Measurements from ENCODE around the gene UTP11.

DNA sequence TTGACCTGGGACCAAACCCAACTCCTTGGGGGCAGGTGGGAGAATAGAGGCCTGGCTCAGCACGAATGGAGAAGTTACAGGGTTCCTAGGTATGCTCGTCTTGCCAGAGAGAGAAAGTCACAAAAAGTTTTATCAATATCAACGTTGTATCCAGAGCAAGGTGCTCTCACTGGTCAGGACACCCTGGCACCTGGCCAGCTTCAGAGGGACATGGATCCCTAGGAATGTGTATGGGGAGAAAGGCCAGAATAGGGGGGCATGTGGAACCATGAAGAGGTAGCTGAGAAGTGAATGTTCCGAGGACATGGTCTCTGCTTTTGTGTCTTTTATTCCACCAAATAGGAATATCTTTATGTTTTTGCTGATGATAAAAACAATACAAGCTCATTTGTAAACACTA is 43.4 kb downstream of the UTP11 start:
- TF ChIP-seq, protein P1, sequence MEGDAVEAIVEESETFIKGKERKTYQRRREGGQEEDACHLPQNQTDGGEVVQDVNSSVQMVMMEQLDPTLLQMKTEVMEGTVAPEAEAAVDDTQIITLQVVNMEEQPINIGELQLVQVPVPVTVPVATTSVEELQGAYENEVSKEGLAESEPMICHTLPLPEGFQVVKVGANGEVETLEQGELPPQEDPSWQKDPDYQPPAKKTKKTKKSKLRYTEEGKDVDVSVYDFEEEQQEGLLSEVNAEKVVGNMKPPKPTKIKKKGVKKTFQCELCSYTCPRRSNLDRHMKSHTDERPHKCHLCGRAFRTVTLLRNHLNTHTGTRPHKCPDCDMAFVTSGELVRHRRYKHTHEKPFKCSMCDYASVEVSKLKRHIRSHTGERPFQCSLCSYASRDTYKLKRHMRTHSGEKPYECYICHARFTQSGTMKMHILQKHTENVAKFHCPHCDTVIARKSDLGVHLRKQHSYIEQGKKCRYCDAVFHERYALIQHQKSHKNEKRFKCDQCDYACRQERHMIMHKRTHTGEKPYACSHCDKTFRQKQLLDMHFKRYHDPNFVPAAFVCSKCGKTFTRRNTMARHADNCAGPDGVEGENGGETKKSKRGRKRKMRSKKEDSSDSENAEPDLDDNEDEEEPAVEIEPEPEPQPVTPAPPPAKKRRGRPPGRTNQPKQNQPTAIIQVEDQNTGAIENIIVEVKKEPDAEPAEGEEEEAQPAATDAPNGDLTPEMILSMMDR (conservative IDR thresholded peaks at IDR 0.05; ENCODE audit: low read length) = no peak
- no peak for TF ChIP-seq EZH2phosphoT487 (IDR thresholded peaks at IDR 0.05; ENCODE audit: borderline replicate concordance, low read depth, low read length)

Data from OCI-LY7 (cell line).